A549 (cell line): ENCODE results near the gene APBB3. TPM values are rescaled to one million over a fixed set of nuclear protein-coding genes. Genes with fewer than 3 reads are reported as not detected.

Experiments used
- ATAC-seq, 2 experiments: fragments of 200-7000 bp in 1 of 2; fragments of >200 bp in 1 of 2; cut with Nextera tagmentation in 1 of 2; cut with Tn5 transposase in 1 of 2; 3 replicates each; pipeline versions ENCODE4 v1.8.0 to v1.9.1; 2018 to 2020; ENCODE audit warnings: mild to moderate bottlenecking in 1 of 2, moderate library complexity in 1 of 2
- CTCF ChIA-PET: fragments of 300-600 bp; sonication (Branson Sonifier 250); formaldehyde crosslinking; extraction: SDS; loops from one replicate; lab custom pipeline; 2021; ENCODE audit warnings: antibody characterized with exemption, inconsistent platforms; lab: Yijun Ruan, JAX
- POLR2A ChIA-PET: fragments of 350-600 bp; formaldehyde crosslinking; extraction: SDS; loops from one replicate; lab custom pipeline; 2021; ENCODE audit warnings: antibody characterized with exemption, inconsistent platforms; lab: Yijun Ruan, JAX
- DNase-seq, 2 experiments: peaks; one replicate each; pipeline versions ENCODE4 v3.0.0 to v3.0.0-alpha.2; 2011 to 2016; ENCODE audit warnings: low read depth in 1 of 2, low spot score in 1 of 2
- FAIRE-seq: peaks from 2 replicates; lab custom pipeline; 2011; peaks lifted over from hg19 to GRCh38; lab: Jason Lieb, UNC
- H3K27ac ChIP-seq, 2 experiments: fragments of >200 bp; sonication (Bioruptor Twin); formaldehyde crosslinking; 3 replicates each; pipeline ENCODE4 v1.5.1; 2016 to 2017
- H3K4me1 ChIP-seq: fragments of >200 bp; sonication (Bioruptor Twin); formaldehyde crosslinking; 3 replicates; pipeline ENCODE4 v1.6.1; 2016
- H3K4me2 ChIP-seq: fragments of >200 bp; sonication (Bioruptor Twin); formaldehyde crosslinking; 3 replicates; pipeline ENCODE4 v1.6.1; 2016
- H3K4me3 ChIP-seq: fragments of >200 bp; sonication (Bioruptor Twin); formaldehyde crosslinking; 3 replicates; pipeline ENCODE4 v1.5.1; 2016
- H3K9me3 ChIP-seq: fragments of >200 bp; sonication (Bioruptor Twin); formaldehyde crosslinking; 3 replicates; pipeline ENCODE4 v1.6.1; 2016
- CBX8 ChIP-seq: fragments of 200-600 bp; sonication (generic); IDR thresholded peaks from 2 replicates; pipeline ENCODE4 v1.6.1; 2016
- EHMT2 ChIP-seq: fragments of 200-600 bp; sonication (generic); IDR thresholded peaks from 2 replicates; pipeline ENCODE4 v1.6.1; 2016; ENCODE audit warnings: antibody characterized with exemption, low read depth, mild to moderate bottlenecking, moderate library complexity
- EP300 ChIP-seq, 2 experiments: fragments of >200 bp; sonication (Bioruptor Twin); formaldehyde crosslinking; IDR thresholded peaks; 2 replicates in 1 of 2; 3 replicates in 1 of 2; pipeline ENCODE4 v1.6.1; 2016 to 2017
- HOXB5 ChIP-seq: fragments of 250-450 bp; sonication (Bioruptor Pico); IDR thresholded peaks from 2 replicates; pipeline ENCODE4 v1.5.0; 2020; ENCODE audit warnings: mild to moderate bottlenecking, moderate library complexity
- MAFK ChIP-seq: fragments of 450-650 bp; IDR thresholded peaks from 2 replicates; pipeline ENCODE4 v1.6.1; 2014; ENCODE audit not compliant: partially characterized antibody
- MAZ ChIP-seq: fragments of 150-350 bp; IDR thresholded peaks from 2 replicates; pipeline ENCODE4 v1.6.1; 2014; ENCODE audit warnings: antibody characterized with exemption, low read depth, low read length, borderline replicate concordance
- TFCP2L1 ChIP-seq: fragments of 250-450 bp; sonication (Bioruptor Pico); IDR thresholded peaks from 2 replicates; pipeline ENCODE4 v1.5.0; 2021; ENCODE audit warnings: mild to moderate bottlenecking
- WGBS: methylation state at CpG from one replicate; pipeline ENCODE4 v1.1.6; 2017; ENCODE audit errors: missing lambda C conversion rate; 5-methylcytosine and 5-hydroxymethylcytosine counted together
- polyA plus RNA-seq, 4 experiments: library from polyadenylated mRNA; depleted of rRNA in 3 of 4; stranded (reverse); fragments of >200 nt; fragmentation: RNase III in 1 of 4; extraction: RNeasy Plus Mini Kit Qiagen cat#74134 plus additional on column Dnase treatment in 1 of 4; gene quantifications; 2 replicates in 3 of 4; 3 replicates in 1 of 4; pipeline ENCODE4 v1.2.3, GENCODE V29; 2011 to 2017
- TF ChIP-seq, protein P1 (sequence below): IDR thresholded peaks from 2 replicates; pipeline ENCODE4 v1.6.1; 2012
- TF ChIP-seq, protein P2 (sequence below): fragments of >200 bp; sonication (Bioruptor Twin); formaldehyde crosslinking; IDR thresholded peaks from 3 replicates; pipeline ENCODE4 v1.5.1; 2016
- TF ChIP-seq, protein P3 (sequence below): fragments of 250-450 bp; sonication (Bioruptor Pico); IDR thresholded peaks from 2 replicates; pipeline ENCODE4 v1.5.0; 2021; ENCODE audit warnings: mild to moderate bottlenecking, moderate library complexity, borderline replicate concordance

APBB3 gene
- polyA plus RNA-seq, 2 of the 4 experiments (the other 2 are of a cell fraction), result 9.4 to 11.7 TPM

DNA sequence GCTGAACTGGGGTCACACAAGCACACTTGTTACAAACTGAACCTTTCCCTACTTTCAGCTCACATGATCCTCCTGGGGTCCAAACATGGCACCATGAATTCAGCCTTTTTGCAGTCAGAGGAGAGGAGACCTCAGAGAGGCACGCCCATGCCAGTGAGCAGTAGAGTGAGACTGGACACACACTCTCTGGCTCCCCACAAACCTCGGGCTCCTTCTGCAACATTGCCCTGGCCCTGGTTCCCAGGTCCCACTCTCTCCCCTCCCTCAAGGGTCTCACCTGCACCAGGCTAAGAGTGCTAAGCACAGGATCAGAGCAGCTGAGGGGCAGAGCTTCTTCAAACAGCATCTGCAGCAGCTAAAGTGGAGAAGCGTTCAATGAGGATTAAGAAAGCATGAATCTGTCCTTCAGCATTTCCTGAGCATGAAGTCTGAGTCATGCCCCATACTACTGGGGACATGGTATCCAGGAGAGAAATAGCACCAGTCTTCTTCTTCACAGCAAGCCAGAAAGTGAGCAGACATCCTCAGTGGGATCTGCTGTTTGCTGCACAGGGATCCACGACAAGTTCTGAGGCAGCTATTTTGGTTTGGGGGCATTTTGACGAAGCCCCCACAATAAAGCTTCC, 27.5 kb upstream of the APBB3 start:
- ChIA-PET CTCF (interaction anchor here (0.8 to 1.9 kb wide), 3 partner anchors 18 to 44 kb away, joined by 3 to 4 read pairs (median 3); partner anchors contain the start of gene EIF4EBP3), POLR2A (interaction anchor here (0.7 kb wide), 1 partner anchor 34 kb away, joined by 3 read pairs; the partner anchor contains the start of gene SRA1)
- TF ChIP-seq, protein P1, sequence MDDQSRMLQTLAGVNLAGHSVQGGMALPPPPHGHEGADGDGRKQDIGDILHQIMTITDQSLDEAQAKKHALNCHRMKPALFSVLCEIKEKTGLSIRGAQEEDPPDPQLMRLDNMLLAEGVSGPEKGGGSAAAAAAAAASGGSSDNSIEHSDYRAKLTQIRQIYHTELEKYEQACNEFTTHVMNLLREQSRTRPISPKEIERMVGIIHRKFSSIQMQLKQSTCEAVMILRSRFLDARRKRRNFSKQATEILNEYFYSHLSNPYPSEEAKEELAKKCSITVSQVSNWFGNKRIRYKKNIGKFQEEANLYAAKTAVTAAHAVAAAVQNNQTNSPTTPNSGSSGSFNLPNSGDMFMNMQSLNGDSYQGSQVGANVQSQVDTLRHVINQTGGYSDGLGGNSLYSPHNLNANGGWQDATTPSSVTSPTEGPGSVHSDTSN, result no peak
- TF ChIP-seq MAZ (no peak), CBX8 (no peak), HOXB5 (no peak), TFCP2L1 (CRISPR knock-in tag) (no peak), EHMT2 (no peak), MAFK (no peak)
- TF ChIP-seq, protein P2, sequence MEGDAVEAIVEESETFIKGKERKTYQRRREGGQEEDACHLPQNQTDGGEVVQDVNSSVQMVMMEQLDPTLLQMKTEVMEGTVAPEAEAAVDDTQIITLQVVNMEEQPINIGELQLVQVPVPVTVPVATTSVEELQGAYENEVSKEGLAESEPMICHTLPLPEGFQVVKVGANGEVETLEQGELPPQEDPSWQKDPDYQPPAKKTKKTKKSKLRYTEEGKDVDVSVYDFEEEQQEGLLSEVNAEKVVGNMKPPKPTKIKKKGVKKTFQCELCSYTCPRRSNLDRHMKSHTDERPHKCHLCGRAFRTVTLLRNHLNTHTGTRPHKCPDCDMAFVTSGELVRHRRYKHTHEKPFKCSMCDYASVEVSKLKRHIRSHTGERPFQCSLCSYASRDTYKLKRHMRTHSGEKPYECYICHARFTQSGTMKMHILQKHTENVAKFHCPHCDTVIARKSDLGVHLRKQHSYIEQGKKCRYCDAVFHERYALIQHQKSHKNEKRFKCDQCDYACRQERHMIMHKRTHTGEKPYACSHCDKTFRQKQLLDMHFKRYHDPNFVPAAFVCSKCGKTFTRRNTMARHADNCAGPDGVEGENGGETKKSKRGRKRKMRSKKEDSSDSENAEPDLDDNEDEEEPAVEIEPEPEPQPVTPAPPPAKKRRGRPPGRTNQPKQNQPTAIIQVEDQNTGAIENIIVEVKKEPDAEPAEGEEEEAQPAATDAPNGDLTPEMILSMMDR, result no peak
- 61% methylated on average over 5 of the region's 5 CpGs for WGBS
- FAIRE-seq (no peak), ATAC-seq (peak; percentile 26 to 51; a peak in 3 of 6 replicates), DNase-seq (no peak)
- H3K4me1 ChIP-seq, result no peaks in the 10 kb centered on the region
- H3K9me3 ChIP-seq, result no peaks in the 10 kb centered on the region
- no peak overlapping the region for H3K4me3 ChIP-seq
- no peak overlapping the region for H3K4me2 ChIP-seq
- H3K27ac ChIP-seq, result peak overlapping the region in 1 of 2 experiments; percentile 25; a peak in 1 of 6 replicates

DNA sequence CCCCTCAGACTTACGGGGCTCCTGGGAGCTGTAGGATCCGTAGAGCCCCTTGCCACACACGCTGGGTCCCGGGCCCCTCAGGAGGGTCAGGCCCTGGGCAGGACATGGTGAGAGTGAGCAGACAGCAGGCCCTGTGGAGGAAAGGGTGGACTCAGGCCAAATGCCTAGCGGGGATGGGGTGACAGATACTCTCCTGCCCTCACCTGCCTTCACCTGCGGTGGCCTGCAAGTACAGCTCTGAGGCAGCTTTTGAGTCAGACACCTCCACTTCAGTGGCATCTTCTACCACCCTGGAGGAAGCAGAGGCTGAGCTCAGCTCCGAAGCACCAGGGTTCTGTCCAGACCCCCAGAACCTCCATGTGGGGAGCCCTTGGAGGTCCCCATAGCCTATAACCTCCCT, 26.5 kb upstream of the APBB3 start:
- ATAC-seq, result no peak
- no peak for FAIRE-seq
- WGBS, result 80% methylated on average over 4 of the region's 7 CpGs

DNA sequence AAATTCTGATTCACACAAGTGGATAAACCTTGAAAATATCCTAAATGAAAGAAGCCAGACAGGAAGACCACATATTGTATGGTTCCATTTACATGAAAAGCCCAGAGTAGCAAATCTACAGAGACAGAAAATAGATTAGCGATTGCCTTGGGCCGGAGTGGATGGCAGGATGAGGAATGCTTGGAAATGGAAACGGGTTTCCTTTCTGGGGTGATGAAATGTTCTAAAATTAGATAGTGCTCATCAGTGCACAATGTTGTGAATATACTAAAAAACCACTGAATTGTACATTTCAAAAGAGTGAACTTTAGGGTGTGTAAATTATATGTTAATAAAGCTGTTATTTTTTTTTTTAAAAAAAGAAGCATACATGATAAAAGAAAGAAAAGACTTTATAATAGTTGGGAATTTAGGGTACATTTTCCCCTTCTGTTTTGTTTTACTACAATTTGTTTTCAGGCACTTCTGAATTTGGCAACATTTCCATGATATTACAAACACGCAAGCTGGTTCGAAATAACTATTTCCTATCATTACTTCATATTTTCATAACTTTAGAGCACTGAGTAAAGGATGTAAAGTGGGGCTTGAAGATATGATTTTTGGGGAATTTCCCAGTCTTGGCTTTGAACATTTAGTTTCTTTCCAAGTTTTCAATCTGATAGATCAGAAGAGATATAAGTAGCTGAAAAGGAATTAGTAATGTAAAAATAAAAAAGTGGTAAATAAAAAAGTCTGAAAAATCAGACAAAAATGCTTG, 24.1 kb upstream of the APBB3 start:
- FAIRE-seq, result no peak
- no peak overlapping the region for H3K4me2 ChIP-seq
- H3K9me3 ChIP-seq, result no peaks in the 10 kb centered on the region
- CTCF ChIA-PET, result no interaction called here
- POLR2A ChIA-PET, result interaction anchor here (1.6 kb wide), 1 partner anchor 24 kb away, joined by 3 read pairs; the partner anchor contains the start of gene APBB3
- 80% methylated on average over 5 of the region's 5 CpGs for WGBS
- no peak for DNase-seq
- no peaks in the 10 kb centered on the region for H3K4me1 ChIP-seq
- no peak for ATAC-seq
- TF ChIP-seq, protein P3, sequence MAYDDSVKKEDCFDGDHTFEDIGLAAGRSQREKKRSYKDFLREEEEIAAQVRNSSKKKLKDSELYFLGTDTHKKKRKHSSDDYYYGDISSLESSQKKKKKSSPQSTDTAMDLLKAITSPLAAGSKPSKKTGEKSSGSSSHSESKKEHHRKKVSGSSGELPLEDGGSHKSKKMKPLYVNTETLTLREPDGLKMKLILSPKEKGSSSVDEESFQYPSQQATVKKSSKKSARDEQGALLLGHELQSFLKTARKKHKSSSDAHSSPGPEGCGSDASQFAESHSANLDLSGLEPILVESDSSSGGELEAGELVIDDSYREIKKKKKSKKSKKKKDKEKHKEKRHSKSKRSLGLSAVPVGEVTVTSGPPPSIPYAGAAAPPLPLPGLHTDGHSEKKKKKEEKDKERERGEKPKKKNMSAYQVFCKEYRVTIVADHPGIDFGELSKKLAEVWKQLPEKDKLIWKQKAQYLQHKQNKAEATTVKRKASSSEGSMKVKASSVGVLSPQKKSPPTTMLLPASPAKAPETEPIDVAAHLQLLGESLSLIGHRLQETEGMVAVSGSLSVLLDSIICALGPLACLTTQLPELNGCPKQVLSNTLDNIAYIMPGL (CRISPR knock-in tag), result no peak
- no peak for TF ChIP-seq EP300 (IDR thresholded peaks at IDR 0.05)
- TF ChIP-seq, protein P2, result no peak
- H3K4me3 ChIP-seq, result no peak overlapping the region
- H3K27ac ChIP-seq, result no peak overlapping the region

More for the DNA sequence above, 26.5 kb upstream of the APBB3 start:
- Histone ChIP-seq H3K27ac (no peak overlapping the region), H3K4me2 (no peak overlapping the region), H3K4me3 (no peak overlapping the region), H3K9me3 (no peaks in the 10 kb centered on the region), H3K4me1 (no peaks in the 10 kb centered on the region)
- POLR2A ChIA-PET, result no interaction called here
- CTCF ChIA-PET, result interaction anchor here (0.9 to 1.9 kb wide), 3 partner anchors 9 to 44 kb away, joined by 3 to 4 read pairs (median 4); no protein-coding TSS in a partner anchor
- TF ChIP-seq CBX8, result no peak
- no peak for DNase-seq
